ENCODE results near the gene MGAT4B. TPM values are rescaled to one million over a fixed set of nuclear protein-coding genes. Genes with fewer than 3 reads are reported as not detected.

MGAT4B gene
- total and polyA plus RNA-seq, 2 of the 13 experiments (the other 11 are each of a cell fraction or from before 2014, with no cell fraction given), result 93.5 to 130 TPM

DNA sequence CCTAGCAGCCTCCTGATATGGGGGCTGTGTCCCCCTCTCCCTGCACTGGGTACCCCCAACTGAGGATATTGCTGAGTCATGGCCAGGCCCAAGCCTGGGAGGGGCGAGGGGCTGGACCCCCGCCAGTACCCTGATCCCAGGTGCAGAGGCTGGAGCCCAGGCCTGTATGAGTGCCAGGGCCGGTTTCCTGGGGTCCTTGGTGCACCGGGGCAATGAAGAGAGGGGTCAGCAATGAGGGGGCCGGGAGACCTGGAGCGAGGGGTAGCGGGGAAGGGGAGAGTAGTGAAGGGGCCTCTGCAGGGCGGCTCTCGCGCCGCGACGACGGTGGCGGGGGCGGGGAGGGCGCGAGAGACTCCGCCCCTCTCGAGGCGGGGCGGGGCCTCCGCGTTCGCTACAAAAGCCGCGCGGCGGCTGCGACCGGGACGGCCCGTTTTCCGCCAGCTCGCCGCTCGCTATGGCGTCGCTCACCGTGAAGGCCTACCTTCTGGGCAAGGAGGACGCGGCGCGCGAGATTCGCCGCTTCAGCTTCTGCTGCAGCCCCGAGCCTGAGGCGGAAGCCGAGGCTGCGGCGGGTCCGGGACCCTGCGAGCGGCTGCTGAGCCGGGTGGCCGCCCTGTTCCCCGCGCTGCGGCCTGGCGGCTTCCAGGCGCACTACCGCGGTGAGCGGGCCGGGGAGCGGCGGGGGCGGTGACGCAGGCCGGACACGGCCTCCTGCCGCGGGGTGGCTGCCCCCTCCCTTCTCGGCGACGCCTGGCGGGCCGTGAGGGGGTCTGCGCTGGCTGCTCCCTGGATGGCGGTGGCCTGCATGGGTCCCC is 14.0 kb upstream of the MGAT4B start, which contains the start of gene SQSTM1 (continued):
- no peak for TF ChIP-seq TBL1XR1 (IDR thresholded peaks at IDR 0.05; ENCODE audit: borderline replicate concordance, low read length, partially characterized antibody)
- TF ChIP-seq KLF13 (CRISPR knock-in tag; IDR thresholded peaks at IDR 0.05), result no peak
- no peak for TF ChIP-seq ZNF501 (CRISPR knock-in tag; IDR thresholded peaks at IDR 0.05)
- TF ChIP-seq RCOR2 (CRISPR knock-in tag; IDR thresholded peaks at IDR 0.05), result no peak
- peak; percentile 61; the same call in 1 of the 2 replicates for TF ChIP-seq ZNF441 (CRISPR knock-in tag; IDR thresholded peaks at IDR 0.05; ENCODE audit: borderline replicate concordance)
- peak; percentile 98 for TF ChIP-seq ZSCAN25 (CRISPR knock-in tag; IDR thresholded peaks at IDR 0.05)
- TF ChIP-seq ZBTB7B (CRISPR knock-in tag; IDR thresholded peaks at IDR 0.05), result peak; percentile 66; the same call in 1 of the 2 replicates
- 0 out of 2 replicates have a peak, but pooled peaks have one; percentile 48 for TF ChIP-seq ZNF878 (CRISPR knock-in tag; IDR thresholded peaks at IDR 0.05)
- TF ChIP-seq BRF2 (CRISPR knock-in tag; IDR thresholded peaks at IDR 0.05), result 0 out of 2 replicates have a peak, but pooled peaks have one; percentile 44
- TF ChIP-seq, protein P1, sequence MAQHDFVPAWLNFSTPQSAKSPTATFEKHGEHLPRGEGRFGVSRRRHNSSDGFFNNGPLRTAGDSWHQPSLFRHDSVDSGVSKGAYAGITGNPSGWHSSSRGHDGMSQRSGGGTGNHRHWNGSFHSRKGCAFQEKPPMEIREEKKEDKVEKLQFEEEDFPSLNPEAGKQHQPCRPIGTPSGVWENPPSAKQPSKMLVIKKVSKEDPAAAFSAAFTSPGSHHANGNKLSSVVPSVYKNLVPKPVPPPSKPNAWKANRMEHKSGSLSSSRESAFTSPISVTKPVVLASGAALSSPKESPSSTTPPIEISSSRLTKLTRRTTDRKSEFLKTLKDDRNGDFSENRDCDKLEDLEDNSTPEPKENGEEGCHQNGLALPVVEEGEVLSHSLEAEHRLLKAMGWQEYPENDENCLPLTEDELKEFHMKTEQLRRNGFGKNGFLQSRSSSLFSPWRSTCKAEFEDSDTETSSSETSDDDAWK (CRISPR knock-in tag; IDR thresholded peaks at IDR 0.05), result no peak
- TF ChIP-seq NR2F1 (CRISPR knock-in tag; IDR thresholded peaks at IDR 0.05), result no peak
- no peak for TF ChIP-seq ZNF644 (CRISPR knock-in tag; IDR thresholded peaks at IDR 0.05; ENCODE audit: low read depth)
- no peak; the same call in 1 of the 2 replicates for TF ChIP-seq ZFP91 (CRISPR knock-in tag; IDR thresholded peaks at IDR 0.05; ENCODE audit: borderline replicate concordance)
- TF ChIP-seq, protein P2, sequence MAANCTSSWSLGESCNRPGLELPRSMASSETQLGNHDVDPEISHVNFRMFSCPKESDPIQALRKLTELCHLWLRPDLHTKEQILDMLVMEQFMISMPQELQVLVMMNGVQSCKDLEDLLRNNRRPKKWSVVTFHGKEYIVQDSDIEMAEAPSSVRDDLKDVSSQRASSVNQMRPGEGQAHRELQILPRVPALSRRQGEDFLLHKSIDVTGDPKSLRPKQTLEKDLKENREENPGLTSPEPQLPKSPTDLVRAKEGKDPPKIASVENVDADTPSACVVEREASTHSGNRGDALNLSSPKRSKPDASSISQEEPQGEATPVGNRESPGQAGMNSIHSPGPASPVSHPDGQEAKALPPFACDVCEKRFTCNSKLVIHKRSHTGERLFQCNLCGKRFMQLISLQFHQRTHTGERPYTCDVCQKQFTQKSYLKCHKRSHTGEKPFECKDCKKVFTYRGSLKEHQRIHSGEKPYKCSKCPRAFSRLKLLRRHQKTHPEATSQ (CRISPR knock-in tag; IDR thresholded peaks at IDR 0.05; ENCODE audit: borderline replicate concordance), result 0 out of 2 replicates have a peak, but pooled peaks have one; percentile 51
- no peak; the same call in 1 of the 2 replicates for TF ChIP-seq ZSCAN20 (CRISPR knock-in tag; IDR thresholded peaks at IDR 0.05; ENCODE audit: borderline replicate concordance)
- no peak for TF ChIP-seq CCAR2 (optimal IDR thresholded peaks at IDR 0.05; ENCODE audit: low read depth, low read length)
- no peak for TF ChIP-seq CENPX (CRISPR knock-in tag; IDR thresholded peaks at IDR 0.05)
- peak; percentile 73; the same call in 1 of the 2 replicates for TF ChIP-seq ZNF816 (CRISPR knock-in tag; IDR thresholded peaks at IDR 0.05; ENCODE audit: borderline replicate concordance)
- TF ChIP-seq ZNF749 (CRISPR knock-in tag; IDR thresholded peaks at IDR 0.05; ENCODE audit: borderline replicate concordance), result peak; percentile 92; the same call in 1 of the 2 replicates
- TF ChIP-seq KAT2B (IDR thresholded peaks at IDR 0.05; ENCODE audit: borderline replicate concordance, low read depth, low read length), result no peak
- TF ChIP-seq RFX5 (IDR thresholded peaks at IDR 0.05; ENCODE audit: low read depth, low read length), result no peak
- no peak for TF ChIP-seq PCBP2 (optimal IDR thresholded peaks at IDR 0.05; ENCODE audit: low read depth, low read length, poor library complexity, severe bottlenecking)
- TF ChIP-seq TBX3 (IDR thresholded peaks at IDR 0.05; ENCODE audit: borderline replicate concordance), result no peak
- 0 out of 2 replicates have a peak, but pooled peaks have one; percentile 52 for TF ChIP-seq ZNF329 (CRISPR knock-in tag; IDR thresholded peaks at IDR 0.05; ENCODE audit: low read depth)

Measured in HepG2 (cell line).